Measurements from ENCODE around the gene NOX4.
"Not testable (repeated sequence)": the region's sequence is repeated elsewhere in the genome, so short reads cannot be mapped to it uniquely, and the experiment has no call there.

The NOX4 gene

GRCh38 chr11:89378986-89379385 is 112.2 kb downstream of the NOX4 start:
- not testable (repeated sequence) for DNase-seq

- DNase-seq = not testable (repeated sequence)
Observed at GRCh38 chr11:89369356-89369755, 121.8 kb downstream of the NOX4 start.

DNA sequence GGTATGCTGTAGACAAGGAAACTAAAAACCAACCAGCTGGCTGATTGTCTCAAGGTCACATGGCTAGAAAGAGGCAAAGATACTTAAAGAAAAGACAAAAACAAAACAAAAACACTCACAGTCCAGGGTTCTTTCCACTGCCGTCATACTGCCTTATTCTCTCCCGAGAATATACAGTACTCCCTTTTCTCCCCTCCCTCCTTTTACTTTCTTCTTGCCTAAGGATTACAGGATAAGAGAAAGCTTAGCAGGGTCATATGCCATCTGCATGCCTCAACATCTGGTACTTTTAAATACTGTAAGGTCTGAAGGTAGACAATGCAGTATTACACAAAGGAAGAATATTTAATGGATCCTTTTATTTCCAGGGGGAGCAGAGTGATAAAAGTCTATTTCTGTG is 126.3 kb downstream of the NOX4 start:
- not testable (repeated sequence) for DNase-seq

GRCh38 chr11:89361734-89362133 is 129.4 kb downstream of the NOX4 start:
- DNase-seq = no peak

- not testable (repeated sequence) for DNase-seq
Observed at GRCh38 chr11:89359208-89359607, 132.0 kb downstream of the NOX4 start.

DNA sequence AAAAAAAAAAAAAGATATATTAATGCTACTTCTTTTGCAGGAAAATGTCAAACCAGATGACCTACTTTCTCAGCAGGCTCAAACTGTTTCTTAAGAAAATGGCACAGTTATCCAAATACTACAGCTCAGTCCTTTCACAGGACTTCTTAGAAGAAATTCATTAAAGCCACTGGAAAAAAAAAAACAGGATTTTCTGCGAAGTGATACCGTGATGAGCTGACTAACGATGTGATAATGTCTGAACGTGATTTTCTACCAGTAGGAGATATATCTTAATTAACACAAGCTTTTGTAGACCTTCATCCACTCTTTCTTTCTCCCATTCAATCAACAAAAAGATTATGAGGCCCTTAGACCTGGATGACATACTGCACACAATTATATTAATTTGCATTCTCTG is 132.4 kb downstream of the NOX4 start:
- DNase-seq = no peak

GRCh38 chr11:89355646-89356045 is 135.5 kb downstream of the NOX4 start:
- no peak for DNase-seq

- DNase-seq = not testable (repeated sequence)
Observed at GRCh38 chr11:89354513-89354912, 136.7 kb downstream of the NOX4 start.

DNA sequence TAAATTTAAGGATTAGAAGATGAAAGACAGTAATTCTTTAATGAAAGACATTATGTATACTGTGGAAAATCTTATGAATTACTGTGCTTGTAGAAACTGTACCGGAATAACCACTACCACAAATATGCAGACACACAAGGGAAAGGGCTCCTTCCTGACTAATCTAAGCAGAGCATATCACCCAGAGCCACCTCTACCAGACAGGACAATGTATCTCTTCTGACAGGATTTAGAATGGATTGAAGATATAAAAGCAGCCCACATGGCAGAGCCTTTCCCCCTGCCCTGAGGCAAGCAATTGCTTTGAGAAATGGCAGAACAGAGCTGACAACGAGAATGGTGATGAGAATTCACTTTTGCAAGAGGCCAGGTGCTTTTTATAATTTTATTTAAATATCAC is 144.1 kb downstream of the NOX4 start:
- DNase-seq = no peak

GRCh38 chr11:89346601-89347000 is 144.6 kb downstream of the NOX4 start:
- DNase-seq = no peak

DNA sequence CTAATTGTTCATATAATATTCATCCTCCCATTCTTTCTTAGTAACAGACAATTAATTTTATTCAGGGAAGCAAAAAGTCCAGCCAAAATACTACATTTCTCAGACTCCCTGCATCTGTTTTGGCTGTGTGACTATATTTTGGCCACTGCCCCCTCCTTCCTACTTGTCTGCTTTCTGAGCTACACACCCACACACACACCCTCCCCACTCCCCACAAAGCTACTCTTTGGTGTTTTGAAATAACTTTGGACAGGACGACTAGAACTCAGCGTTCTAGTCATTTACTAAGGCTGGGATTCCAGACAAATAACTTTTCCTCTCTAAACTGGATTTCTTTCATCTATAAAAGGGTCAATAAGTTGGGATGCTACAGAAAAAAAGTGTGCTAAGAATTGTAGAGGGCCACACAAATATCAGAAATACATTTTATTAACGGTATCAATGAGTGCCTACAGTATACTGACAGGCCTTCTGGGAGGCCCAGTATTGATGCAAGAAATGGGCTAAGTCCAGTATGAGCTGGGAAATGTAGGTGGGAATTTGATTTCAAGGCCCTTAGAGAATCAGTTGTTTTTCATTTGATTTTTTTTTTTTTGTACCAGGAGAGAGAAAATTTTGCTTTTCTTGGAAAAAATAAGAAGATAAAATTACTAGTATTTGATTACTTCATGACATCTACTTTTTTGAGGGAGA is 148.1 kb downstream of the NOX4 start:
- not testable (repeated sequence) for DNase-seq

DNA sequence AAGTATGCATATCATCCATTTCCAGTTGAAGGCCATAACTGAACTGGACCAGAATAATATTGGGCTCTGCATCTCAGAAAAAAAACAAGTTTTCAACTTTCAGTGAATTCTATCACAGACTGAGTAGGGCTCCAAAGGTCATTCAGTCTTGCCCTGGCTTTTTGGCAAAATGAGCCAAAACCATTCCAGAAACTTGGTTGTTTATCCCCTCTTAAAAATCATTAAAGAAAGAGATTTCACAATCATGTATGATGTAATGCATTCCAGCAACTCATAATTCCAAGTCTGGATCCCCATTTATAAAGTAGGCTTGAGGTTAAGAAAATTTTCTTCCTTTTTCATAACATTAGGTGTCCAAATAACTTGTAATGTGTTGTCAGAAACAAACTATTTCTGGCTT is 150.7 kb downstream of the NOX4 start:
- DNase-seq = not testable (repeated sequence)

GRCh38 chr11:89338073-89338472 is 153.1 kb downstream of the NOX4 start:
- DNase-seq = not testable (repeated sequence)

- DNase-seq = not testable (repeated sequence)
Observed at GRCh38 chr11:89337100-89337650, 154.0 kb downstream of the NOX4 start.

DNA sequence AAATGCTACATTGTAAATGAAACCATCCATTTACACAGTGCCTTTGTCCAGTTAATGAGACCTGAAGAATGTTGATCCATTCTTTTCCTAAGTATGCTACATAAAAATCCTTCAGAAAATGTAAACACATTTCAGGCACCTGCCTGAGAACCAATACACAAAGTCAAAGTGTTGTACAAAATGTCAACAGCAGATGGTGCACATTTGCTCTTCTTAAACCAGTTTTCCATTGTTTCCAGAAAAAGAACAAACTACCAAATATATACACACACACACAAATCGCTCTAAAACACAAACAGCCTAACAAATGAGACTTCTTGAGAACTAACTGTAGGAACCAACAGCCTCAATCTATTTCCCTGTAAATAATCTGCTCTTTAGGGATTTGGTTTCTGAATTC is 157.5 kb downstream of the NOX4 start:
- not testable (repeated sequence) for DNase-seq

DNA sequence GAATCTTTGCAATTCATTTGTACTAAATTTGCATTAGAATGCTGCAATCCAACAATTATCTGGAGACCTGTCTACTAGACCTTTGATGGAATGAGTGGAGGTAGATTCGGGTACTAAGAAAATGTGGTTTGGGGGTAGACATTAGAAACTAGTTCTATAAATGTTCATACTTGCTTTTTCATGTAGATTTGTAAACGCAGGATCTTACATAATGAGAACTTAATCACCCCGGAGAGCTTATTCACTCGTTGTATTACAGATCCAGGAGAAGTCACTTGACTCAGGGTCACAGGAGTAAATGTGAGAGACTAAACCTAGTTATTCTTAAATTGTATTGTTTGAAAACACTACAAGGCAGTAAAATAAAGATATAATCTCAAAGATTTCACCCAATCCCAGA is 159.2 kb downstream of the NOX4 start:
- not testable (repeated sequence) for DNase-seq

DNA sequence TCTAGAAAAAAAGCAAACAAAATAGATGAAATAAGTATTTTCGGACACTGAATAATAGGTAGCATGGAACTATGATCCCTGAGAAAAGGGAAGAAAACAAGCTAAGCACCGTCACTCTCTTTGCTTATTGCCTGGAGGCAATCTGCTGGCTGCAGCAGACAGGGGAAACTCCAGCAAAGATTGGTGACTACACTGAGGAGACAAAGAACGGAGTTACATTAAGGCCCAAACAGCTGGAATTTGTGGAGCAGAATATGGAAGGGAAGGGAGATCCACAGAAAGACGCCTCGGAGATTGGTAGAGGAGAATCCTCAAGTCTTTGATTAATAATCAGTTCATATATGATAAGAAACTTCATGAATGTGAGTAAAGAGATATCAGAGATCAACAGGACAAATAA is 163.3 kb downstream of the NOX4 start:
- no peak for DNase-seq

GRCh38 chr11:89321401-89321800 is 169.8 kb downstream of the NOX4 start:
- no peak for DNase-seq

GRCh38 chr11:89310607-89311006 is 180.6 kb downstream of the NOX4 start:
- DNase-seq = not testable (repeated sequence)

- DNase-seq = not testable (repeated sequence)
Observed at GRCh38 chr11:89309321-89309985, 181.7 kb downstream of the NOX4 start.

DNA sequence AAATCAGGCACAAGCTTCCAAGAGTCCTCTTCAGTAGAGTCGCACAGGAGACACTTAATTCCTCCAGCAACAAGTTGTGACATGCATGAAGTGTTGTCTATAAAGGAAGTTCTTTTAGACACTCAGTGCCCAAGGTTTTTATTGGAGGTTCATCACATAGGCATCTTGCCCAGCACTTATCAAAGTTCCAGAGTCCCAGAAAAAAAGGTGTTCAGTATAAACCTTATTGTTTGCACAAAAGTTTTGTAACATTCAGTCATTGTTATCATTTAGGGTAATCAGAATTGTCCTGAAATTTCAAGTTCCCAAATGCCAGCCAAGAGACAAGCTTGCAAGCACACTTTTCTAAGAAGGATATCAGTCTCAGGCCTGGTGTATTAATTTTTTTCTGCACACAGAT is 182.9 kb downstream of the NOX4 start:
- not testable (repeated sequence) for DNase-seq

DNA sequence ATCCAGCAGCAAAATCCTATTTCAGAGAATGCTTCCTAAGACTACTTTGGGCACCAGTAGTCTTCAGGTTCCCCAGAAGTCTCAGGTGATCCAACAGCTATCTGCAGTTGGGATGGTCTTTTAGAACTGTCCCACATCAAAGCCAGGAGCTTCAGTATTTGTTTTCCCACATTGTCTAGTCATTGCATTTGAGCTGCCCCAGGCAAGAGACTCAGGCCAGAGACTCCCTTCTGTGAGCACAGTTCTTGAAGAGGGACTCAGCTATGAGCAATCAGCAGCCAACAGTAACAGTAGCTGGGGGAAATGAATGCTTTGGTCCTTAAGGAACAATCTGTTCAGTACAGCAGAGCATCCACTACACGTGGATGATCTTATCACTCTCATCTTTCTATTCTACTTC is 188.1 kb downstream of the NOX4 start:
- not testable (repeated sequence) for DNase-seq

- DNase-seq = not testable (repeated sequence)
Observed at GRCh38 chr11:89295023-89295422, 196.2 kb downstream of the NOX4 start.
